Myocyte (in vitro differentiated cells): ENCODE measurements around the gene TCFL5. TPM values are rescaled to one million over a fixed set of nuclear protein-coding genes. Genes with fewer than 3 reads are reported as not detected.
"Not testable (repeated sequence)": the region's sequence is repeated elsewhere in the genome, so short reads cannot be mapped to it uniquely, and the experiment has no call there.

ENCODE experiments used
- DNase-seq: peaks from one replicate; pipeline ENCODE4 v3.0.0-alpha.2; 2012; ENCODE audit warnings: low read depth
- total RNA-seq: library from RNA; depleted of rRNA; stranded (reverse); fragments of >200 nt; gene quantifications from 2 replicates; pipeline ENCODE4 v1.2.3, GENCODE V29; 2014

TCFL5 gene
- total RNA-seq, 1 donor from 2014 or later, result 12.5 TPM

DNA sequence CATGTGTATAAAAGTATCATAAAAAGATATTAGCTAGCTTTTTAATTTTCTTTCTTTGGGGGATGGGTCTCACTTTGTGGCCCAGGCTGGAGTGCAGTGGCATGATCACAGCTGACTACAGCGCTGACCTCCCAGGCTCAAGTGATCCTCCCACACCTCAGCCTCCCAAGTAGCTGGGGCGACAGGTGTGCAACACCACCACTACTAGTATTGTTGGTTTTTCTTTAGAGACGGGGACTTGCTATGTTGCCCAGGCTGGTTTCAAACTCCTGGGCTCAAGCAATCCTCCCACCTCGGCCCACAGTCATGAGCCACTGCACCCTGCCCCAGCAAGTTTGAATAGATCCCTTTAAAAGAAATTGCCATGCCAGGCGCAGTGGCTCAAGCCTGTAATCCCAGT, 6.5 kb downstream of the TCFL5 start:
- no peak for DNase-seq

DNA sequence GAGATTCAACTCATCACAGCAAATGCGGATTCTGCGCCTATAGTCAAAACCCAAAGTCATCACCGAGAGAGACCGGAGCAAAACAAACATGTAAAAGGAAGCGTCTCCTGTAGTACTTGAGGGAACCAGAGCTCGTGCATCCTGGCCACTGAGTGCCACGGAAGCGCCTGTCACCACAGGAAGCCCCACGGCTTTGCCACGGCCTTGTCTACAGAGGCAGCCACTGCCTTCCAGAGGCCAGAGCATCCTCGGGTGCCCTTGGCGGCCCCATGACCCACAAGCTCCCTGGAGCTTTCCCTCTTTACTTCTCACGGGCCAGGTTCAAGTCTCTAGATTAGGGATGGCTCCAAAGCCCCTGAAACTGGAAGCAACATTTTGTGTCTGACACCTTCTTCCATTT, 7.5 kb downstream of the TCFL5 start:
- DNase-seq, result no peak

DNA sequence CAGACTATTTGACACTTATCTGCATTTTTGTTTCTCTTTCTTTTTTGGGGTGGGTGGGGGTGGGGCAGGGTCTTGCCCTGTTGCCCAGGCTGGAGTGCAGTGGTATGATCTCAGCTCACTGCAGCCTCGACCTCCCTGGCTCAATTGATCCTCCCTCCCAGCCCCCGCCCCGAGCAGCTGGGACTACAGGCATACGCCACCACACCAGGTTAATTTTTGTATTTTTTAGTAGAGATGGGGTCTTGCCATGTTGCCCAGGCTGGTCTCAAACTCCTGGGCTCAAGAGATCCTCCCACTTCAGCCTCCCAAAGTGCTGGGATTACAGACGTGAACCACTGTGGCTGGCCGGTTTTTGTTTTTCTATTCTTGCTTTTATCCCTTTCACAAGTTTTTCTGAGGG, 8.3 kb downstream of the TCFL5 start:
- not testable (repeated sequence) for DNase-seq

DNA sequence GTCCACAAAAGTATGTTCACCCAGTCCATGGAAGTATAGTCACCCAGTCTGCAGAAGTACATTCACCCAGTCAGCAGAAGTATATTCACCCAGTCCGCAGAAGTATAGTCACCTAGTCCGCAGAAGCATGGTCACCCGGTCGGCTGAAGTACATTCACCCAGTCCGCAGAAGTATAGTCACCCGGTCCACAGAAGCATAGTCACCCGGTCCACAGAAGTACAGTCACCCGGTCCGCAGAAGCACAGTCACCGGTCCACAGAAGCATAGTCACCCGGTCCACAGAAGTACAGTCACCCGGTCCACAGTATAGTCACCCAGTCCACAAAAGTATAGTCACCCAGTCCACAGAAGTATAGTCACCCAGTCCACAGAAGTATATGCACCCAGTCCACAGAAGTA, 8.8 kb downstream of the TCFL5 start:
- no peak for DNase-seq

DNA sequence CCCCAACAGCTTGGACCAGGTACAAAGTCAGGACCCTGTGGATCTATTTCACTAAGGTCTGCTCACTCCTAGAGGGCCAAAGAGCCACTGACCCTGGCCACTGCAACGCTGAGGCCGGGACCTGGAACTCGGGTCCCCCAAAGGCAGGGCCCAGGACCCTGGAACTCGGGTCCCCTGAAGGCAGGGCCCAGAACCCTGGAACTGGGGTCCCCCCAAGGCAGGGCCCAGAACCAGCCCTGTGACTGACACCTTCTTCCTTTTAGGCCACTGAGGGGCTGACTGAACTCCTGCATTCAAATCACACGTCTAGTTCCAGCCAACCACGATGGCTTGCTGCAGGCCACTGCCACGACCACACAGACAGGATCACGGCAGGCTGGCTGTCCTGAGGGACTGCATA, 9.4 kb downstream of the TCFL5 start:
- no peak for DNase-seq

DNA sequence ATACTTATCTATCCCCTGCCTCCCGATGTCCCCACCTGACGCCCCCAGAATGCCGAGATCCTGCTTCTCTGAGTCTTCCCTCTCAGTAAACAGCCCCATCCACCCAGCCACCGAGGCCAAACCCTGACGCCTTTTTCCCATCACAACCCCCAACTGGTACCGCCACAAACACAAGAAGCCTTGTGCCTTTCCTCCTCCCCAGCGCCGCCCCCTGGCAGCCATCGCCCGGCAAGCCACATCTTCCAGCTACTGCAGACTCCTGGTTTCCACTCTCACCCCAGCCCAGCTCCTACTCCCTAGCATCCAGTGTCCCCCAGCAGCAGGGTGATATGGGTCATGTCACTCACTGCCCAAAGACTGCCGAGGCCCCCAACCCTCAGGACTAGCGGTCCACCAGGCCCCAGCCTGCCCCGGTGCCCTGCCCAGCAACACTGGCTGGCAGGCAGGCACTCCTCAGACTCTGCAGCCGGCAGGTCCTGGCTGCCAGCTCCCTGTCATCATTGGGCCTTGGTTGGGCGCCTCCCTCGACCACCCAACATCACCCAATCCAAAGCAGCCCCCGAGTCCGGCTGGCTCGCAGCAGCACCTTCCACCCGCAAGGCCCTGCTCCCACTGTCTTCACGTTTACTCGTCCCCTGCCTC, 11.2 kb downstream of the TCFL5 start:
- DNase-seq, result no peak

DNA sequence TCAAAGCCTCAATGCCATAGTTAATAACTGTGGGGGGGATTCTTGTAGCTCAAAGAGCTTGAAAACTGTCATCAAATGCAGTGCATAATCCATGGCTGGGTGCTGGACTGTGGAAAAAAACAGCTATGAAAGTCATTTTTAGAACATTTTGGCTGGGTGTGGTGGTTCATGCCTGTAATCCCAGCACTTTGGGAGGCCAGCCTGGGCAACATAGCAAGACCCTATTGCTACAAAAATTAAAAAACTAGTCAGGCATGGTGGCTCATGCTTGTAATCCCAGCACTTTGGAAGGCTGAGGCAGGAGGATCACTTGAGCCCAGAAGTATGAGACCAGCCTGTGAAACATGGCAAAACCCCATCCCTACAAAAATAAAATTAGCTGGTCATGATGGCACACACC, 12.2 kb downstream of the TCFL5 start:
- no peak for DNase-seq

DNA sequence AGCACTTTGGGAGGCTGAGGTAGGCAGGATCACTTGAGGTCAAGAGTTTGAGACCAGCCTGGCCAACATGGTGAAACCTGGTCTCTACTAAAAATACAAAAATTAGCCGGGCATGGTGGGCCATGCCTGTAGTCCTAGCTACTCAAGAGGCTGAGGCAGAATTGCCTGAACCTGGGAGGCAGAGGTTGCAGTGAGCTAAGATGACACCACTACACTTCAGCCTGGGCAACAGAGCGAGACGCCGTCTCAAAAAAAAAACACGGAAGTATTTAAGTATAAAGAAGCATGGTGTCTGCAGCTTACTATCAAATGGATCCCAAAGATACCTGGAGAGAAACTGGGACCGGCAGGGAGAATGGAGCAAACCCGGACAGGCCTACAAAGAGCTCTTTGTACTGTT, 12.7 kb downstream of the TCFL5 start:
- DNase-seq, result not testable (repeated sequence)

DNA sequence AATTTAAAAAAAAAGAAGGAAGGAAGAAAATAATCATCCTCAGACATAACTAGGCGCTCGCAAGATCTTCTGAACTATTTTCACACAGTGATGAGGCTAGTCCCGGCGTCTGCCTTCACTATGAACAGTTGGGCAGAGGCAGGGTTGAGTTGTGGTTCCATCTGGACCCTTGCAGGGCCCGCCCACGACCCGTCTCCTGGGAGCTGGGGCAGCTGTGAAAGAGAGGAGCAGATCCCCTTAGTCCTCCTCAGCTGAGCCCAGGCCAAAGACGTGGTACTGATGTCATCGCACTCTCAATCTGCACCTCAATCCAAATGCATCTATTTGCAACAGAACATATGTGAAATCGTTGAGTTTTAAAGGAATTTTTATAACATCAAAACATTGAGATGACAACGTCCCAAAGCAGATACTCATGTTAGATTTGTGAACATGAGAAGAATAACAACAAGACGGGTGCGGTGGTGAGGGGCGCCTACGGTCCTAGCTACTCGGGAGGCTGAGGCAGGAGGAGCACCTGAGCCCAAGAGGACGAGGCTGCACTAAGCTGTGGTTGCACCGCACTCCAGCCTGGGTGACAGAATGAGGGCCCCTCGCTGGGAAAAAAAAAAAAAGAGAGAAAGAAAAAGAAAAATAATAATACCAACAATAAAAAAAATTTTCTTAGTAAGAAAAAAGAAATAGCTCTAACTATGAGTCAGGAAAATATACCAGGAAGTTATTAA, 15.3 kb downstream of the TCFL5 start:
- peak; percentile 71 for DNase-seq

DNA sequence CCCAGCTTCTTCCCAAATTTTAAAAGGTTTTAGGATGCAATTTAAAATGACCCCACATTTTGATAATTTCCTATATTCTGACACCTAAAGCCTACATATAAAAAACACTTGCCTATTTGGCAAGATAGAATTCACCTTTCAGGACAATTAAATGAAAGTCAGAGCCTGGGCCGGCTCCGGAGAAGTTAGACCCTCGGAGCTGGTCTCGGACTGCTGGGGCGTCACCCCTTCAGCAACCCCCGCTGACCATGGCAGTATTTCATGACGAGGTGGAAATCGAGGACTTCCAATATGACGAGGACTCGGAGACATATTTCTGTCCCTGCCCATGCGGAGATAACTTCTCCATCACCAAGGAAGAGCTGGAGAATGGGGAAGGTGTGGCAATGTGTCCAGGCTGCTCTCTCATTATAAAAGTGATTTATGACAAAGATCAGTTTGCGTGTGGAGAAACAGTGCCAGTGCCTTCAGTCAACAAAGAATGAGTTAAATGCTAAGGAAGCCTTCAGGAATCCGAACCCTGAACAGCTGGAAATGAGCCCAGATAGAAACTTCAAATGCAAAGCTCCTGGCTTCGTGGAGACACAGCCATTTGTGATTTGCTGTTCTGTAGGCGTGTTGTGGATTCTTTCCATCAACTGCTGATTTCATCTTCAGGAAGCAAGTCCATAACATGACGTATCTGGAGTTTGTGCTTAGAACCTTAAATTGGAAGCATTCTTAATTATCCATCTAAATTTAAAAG, 16.0 kb downstream of the TCFL5 start:
- DNase-seq, result no peak

DNA sequence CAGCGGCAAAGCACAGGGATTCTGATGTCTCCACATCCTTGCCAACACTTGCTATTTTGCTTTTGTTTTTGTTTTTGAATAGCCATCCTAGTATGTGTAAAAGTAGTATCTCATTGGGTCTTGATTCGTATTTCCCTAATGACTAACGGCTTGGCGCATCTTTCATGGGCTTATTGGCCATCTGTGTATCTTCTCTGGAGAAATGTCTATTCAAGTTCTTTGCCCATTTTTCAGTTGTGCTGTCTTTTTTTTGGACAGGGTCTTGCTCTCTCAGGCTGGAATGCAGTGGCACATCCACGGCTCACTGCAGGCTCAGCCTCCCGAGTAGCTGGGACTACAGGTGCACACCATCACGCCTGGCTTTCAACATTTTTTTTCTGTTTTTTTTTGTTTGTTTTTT, 17.4 kb downstream of the TCFL5 start:
- DNase-seq, result no peak

DNA sequence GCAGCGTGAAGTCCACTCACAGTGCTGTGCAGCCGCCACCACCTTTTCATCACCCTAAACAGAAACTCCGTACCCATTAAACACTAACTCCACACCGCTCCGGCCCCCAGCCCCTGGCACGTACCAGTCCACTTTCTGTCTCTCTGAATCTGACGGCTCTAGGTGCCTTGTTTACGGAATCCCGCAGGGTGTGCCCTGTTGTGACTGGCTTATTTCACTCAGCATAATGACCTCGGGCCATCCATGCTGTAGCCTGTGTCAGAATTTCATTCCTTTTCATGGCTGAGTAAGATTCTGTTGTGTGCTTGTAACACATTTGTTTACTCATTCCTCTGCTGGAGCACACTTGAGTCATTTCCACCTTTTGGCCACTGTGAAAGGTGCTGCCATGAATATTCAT, 18.0 kb downstream of the TCFL5 start:
- no peak for DNase-seq

DNA sequence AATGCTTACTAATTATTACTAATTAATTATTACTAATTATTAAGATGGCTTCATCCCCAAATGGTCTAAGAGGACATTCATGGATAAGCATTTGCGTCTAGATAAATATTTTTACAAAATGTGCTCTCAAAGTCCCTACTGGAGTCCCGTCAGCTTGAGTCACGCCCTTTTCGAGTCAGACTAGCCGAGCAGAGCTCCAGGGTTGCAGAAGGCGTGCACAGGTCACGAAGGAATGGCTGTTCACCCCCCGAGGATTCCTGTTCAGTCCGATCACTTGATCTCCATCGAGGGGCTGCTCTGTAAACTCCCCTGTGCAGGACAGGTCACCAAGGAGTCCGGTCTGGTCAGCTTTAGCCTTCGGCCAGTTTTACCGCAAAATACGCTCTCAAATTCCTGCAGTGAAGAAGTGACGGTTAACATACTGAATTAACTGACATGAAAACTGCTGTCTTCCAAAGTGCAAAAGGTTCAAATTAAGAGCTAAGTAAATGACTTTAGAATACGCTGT, 19.9 kb downstream of the TCFL5 start:
- no peak for DNase-seq

DNA sequence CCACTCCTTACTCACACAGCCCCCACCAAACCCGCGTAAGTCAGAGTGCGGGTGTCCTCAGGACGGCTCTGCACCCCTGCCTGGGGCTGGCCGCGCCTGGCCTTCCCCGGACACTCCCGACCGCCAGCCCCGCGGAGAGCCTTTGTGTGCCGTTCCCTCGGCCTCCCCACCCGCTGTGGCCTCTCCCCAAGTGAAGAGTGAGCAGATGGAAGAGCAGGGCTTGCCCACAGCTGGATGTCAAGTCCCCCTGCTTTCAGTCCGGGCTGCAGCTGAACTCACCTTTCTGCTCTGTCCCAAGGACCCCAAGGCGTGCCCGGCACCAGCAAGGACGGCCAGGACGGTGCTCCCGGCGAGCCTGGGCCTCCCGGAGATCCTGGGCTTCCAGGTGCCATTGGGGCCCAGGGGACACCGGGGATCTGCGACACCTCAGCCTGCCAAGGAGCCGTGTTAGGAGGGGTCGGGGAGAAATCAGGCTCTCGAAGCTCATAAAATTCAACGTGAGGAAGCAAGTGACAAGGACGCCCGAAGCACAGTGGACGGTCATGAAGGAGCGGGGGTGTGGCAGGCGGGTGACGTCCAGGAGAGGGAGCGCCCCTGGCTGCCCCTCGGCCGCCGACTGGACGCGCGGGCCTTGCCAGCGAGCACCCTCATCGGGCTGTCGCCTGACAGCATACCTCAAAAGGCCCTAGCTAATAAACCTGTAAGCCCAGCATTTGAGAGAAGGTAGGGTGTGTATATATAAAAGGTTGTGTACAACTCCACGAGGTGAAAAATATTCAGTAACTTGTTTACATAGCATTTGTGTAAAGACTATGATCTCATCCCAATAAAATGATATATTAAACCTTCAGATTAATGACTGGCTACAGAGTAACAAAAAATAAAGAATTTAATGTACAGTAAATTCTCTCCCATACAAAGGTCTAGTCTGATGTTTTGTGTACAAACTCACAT, 21.1 kb downstream of the TCFL5 start:
- DNase-seq, result no peak

DNA sequence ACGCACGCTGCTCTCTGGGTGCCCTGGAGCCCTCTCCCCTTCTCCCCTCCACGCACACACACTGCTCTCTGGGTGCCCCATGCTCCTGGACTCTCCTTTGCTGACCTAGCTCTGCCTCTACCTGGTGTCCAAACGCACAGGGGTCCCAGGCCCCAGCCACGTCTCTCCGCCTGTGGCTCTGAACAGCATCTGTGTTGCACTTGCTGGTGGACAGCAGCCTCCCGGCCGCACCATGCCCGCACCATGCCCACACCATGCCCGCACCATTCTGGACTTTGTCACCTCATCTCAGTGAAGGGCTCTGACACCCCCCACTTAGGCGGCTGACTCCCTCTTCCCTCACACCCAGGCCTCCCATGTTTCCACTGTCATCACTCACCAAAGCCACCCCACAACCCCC, 21.8 kb downstream of the TCFL5 start:
- DNase-seq, result no peak

DNA sequence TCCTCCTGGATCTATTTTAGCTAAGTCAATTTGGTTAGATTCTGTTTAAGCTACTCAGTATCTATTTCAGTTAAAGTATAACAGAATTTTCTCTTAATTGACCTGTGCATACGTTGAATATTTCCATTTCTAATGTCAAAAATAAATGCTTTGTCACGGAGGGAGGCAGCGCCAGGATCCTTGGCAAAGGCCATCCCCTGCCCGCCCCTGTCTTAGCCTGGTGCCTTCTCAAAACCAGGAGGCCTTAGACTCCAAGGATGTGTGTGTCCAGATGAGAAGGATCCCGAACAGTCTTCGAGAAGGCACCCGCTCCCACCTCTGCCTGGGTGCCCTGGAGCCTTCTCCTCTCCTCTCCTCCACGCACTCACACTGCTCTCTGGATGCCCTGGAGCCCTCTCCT, 22.4 kb downstream of the TCFL5 start:
- DNase-seq, result no peak

DNA sequence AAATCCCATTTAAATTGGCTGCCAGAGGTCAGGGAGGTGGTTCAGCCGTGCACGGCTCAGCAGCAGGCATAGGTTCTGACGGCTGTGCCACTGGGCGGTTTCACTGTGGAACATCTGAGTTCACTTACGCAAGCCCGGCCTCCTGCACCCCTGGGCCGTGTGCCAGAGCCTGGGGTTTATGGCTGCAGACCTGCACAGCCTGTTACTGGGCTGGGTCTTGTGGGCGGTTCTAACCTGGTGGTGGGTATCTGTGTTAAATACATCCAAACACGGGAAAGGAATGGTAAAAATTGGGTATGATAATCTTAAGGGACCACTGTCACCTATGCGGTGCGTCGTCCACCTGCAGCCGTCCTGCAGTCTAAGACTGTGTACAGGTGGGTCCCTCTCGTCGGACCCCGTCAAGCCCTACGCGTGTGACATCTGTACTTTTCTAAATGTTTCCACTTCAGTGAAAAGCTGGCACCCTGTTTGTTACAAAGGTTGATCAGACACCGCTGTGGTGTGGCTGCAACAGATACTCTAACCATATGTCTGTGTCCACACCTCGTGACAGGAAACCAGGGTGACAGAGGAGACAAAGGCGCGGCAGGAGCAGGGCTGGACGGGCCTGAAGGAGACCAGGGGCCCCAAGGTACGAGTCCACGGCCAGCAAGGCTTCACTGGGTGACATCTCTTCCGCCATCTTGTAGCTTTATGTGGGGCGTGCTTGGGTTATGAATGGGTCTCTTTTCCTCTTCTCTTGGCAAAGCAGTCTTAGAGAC, 23.3 kb downstream of the TCFL5 start:
- no peak for DNase-seq

DNA sequence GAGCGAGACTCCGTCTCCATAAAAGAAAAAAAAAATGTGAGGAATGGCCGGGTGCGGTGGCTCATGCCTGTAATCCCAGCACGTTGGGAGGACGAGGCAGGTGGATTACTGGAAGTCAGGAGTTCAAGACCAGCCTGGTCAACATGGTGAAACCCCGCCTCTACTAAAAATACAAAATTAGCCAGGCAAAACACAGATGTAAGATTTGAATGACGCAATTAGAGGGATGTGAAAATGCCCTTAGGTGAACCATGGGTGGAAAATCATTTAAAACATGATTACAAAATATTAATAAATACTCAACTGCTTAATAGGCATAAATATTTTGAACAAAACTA, 23.9 kb downstream of the TCFL5 start:
- DNase-seq, result no peak

DNA sequence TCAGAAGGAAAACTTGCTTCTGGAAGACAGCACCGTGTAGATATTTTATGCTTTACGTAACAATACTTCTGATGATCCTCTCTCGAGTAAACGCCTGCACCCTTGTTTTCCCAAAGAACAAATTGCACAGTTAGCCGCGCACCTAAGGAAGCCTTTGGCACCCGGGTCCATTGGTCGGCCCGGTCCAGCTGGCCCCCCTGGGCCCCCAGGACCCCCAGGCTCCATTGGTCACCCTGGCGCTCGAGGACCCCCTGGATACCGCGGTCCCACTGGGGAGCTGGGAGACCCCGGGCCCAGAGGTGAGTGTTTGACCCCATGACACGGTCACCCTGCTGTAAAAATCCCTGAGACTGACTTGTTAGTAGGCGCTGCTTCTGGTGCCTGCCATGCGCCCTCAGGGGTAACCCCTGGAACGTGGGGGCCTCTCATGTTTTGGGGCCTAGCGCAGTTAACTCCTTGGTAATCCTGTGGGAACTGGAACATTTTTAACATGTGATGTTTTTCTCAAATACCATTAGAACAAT, 24.6 kb downstream of the TCFL5 start:
- DNase-seq, result no peak
